Measurements from ENCODE around the gene SPRR2E. TPM values are rescaled to one million over a fixed set of nuclear protein-coding genes. Genes with fewer than 3 reads are reported as not detected.
"Not testable (repeated sequence)": the region's sequence is repeated elsewhere in the genome, so short reads cannot be mapped to it uniquely, and the experiment has no call there.

The SPRR2E gene
- total RNA-seq (not detected), polyA plus RNA-seq (ENCODE audit: insufficient read length in 6 of 6) (not detected)
- long read RNA-seq, donor 1 = 0 reads
- long read RNA-seq, donor 2 = 0 reads
- long read RNA-seq, donor 3 = 0 reads
- long read RNA-seq, donor 4 = 0 reads
- long read RNA-seq, donor 5 = 0 reads
- long read RNA-seq, donor 6 = 0 reads
- long read RNA-seq, donor 7 = 0 reads
- long read RNA-seq, donor 8 = 0 reads
- long read RNA-seq, donor 9 = 0 reads
- long read RNA-seq, donor 10 = 0 reads
- long read RNA-seq, donor 11 = 0 reads
- long read RNA-seq, donor 12 = 0 reads

DNA sequence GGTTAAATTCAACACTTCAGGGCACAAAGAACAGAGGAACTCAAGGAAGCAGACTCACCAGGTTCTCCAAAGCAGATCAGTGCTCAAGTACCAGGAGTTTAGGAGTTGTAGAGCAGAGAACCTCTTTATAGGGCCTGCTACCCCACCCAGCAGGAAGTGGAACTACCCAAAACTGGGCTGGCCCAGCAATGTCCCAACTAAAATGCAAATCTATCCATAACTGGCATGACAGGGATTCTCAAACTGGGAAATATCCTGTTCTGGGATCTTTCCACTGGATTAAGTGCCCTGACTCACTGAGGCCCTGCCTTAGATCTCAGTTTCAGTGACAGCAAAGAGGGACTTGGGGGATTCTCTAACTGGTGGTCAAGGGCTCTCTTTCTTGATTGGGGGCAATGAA is at the start of gene SPRR2E:
Gene SPRR2E (minus strand): TSS at position 101 of the 400 bp plus-strand sequence. CDS start 775 bp downstream, outside the sequence.
- TF ChIP-seq, protein P1, sequence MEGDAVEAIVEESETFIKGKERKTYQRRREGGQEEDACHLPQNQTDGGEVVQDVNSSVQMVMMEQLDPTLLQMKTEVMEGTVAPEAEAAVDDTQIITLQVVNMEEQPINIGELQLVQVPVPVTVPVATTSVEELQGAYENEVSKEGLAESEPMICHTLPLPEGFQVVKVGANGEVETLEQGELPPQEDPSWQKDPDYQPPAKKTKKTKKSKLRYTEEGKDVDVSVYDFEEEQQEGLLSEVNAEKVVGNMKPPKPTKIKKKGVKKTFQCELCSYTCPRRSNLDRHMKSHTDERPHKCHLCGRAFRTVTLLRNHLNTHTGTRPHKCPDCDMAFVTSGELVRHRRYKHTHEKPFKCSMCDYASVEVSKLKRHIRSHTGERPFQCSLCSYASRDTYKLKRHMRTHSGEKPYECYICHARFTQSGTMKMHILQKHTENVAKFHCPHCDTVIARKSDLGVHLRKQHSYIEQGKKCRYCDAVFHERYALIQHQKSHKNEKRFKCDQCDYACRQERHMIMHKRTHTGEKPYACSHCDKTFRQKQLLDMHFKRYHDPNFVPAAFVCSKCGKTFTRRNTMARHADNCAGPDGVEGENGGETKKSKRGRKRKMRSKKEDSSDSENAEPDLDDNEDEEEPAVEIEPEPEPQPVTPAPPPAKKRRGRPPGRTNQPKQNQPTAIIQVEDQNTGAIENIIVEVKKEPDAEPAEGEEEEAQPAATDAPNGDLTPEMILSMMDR (IDR thresholded peaks at IDR 0.05) = no peak
- H3K9me3 ChIP-seq = no peaks in the 10 kb centered on the region
- no peak within 1 kb of the TSS for H3K4me3 ChIP-seq
- intact Hi-C loops (cut with DNase I) = no loop called here
- ATAC-seq (no peak), DNase-seq (no peak)
- H3K36me3 ChIP-seq = no peaks in the 10 kb centered on the region
- no peaks in the 10 kb centered on the region for H3K27me3 ChIP-seq
- no peaks in the 10 kb centered on the region for H3K4me1 ChIP-seq
- no peak within 1 kb of the TSS for H3K27ac ChIP-seq

DNA sequence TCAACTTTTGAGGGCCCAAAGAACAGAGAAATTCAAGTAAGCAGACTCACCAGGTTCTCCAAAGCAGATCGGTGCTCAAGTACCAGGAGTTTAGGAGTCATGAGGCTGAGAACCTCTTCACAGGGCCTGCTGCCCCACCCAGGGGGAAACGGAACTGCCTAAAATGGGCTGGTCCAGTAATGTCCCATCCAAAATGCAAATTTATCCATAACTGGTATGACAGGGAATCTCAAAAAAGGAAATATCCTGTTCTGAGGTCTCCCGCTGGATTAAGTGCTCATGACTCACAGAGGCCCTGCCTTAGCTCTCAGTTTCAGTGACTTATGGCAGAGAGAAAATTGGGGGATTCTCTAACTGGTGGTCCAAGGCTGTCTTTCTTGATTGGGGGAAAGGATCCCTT is 47.1 kb upstream of the SPRR2E start:
- H3K9me3 ChIP-seq = no peaks in the 10 kb centered on the region
- intact Hi-C loops (cut with DNase I) = no loop called here
- no peak overlapping the region for H3K4me3 ChIP-seq
- DNase-seq = no peak
- no peaks in the 10 kb centered on the region for H3K4me1 ChIP-seq
- H3K27me3 ChIP-seq = no peaks in the 10 kb centered on the region
- H3K36me3 ChIP-seq = no peaks in the 10 kb centered on the region
- no peak overlapping the region for H3K27ac ChIP-seq
- ATAC-seq = no peak
- TF ChIP-seq, protein P1 (IDR thresholded peaks at IDR 0.05) = no peak

DNA sequence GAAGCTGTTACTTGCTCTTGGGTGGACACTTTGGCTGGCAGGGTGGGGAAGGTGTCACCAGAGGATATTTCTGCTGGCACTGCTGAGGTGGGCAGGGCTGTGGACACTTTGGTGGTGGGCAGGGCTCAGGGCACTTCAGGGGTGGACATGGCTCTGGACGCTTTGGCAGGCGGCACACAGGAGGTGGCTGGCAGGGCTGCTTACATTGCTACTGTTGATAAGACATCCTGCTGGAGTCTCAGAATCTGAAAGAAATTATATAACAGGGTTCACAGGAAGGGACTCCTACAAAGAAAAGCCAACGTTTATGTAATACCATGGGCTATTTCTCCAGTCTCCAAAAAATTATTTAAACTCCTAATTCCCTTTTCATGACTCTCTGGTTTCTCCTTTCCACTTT is 46.2 kb upstream of the SPRR2E start:
- Histone ChIP-seq H3K4me3 (no peak overlapping the region), H3K27me3 (no peaks in the 10 kb centered on the region), H3K4me1 (no peaks in the 10 kb centered on the region), H3K9me3 (no peaks in the 10 kb centered on the region), H3K27ac (no peak overlapping the region), H3K36me3 (no peaks in the 10 kb centered on the region)
- DNase-seq (no peak), ATAC-seq (no peak)
- TF ChIP-seq, protein P1 (IDR thresholded peaks at IDR 0.05) = no peak
- intact Hi-C loops (cut with DNase I) = no loop called here

DNA sequence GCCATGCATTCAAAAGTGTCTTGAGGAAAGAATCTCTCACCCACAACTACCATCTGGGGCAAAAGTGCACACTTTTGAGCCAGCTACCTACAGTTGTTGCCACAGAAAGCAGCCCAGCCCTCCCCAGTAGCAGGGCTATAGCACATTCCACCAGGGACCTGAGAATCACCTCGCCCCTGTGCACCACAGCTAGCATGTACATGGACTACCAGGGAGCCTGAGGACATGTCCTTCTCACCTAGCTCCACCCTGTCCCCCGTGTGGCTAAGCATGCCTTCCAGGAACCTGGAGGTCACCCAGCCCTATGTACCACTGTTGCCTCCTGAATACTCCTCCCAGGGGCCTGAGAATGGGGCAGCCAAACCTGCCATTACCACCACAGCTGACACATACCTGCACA is 39.4 kb upstream of the SPRR2E start:
- Histone ChIP-seq H3K36me3 (no peaks in the 10 kb centered on the region), H3K9me3 (no peaks in the 10 kb centered on the region), H3K27ac (no peak overlapping the region), H3K4me3 (no peak overlapping the region), H3K4me1 (no peaks in the 10 kb centered on the region), H3K27me3 (no peaks in the 10 kb centered on the region)
- ATAC-seq = no peak
- TF ChIP-seq, protein P1 (IDR thresholded peaks at IDR 0.05) = no peak
- intact Hi-C loops (cut with DNase I) = no loop called here
- DNase-seq = peak in 1 of 4 donors; percentile 24

DNA sequence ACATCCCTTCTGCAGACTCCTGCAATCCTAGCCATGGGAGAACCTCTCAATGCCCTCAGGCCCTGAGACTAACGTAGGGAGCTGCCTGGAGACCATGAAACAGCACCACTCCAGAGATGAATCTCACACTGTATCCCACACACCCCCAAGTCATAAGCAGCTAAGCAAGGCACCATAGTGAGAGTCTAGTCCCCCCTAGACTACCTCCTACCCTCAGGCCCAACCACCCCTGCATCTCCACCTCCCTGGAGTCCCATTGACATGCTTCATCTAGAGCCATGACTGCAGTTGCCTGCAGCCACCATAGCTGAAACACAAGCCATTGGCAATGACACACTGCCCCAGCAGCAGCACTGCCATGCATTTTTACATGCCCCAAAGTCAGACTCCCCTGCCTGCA is 38.9 kb upstream of the SPRR2E start:
- ATAC-seq (no peak), DNase-seq (no peak)
- no peak overlapping the region for H3K27ac ChIP-seq
- TF ChIP-seq, protein P1 (IDR thresholded peaks at IDR 0.05) = no peak
- no peaks in the 10 kb centered on the region for H3K27me3 ChIP-seq
- no peaks in the 10 kb centered on the region for H3K9me3 ChIP-seq
- intact Hi-C loops (cut with DNase I) = no loop called here
- no peak overlapping the region for H3K4me3 ChIP-seq
- no peaks in the 10 kb centered on the region for H3K4me1 ChIP-seq
- no peaks in the 10 kb centered on the region for H3K36me3 ChIP-seq

DNA sequence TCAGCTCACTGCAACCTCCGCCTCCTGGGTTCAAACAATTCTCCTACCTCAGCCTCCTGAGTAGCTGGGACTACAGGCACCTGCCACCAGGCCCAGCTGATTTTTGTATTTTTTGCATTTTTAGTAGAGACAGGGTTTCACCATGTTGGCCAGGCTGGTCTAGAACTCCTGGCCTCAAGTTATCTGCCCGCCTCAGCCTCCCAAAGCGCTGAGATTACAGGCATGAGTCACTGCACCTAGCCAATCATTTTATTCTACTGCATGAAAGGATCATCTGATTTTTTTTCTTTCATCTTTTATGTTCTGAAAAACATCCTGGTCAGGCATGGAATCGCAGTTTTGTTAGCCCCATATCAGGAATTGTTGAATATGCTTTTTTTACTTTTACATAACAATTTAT is 34.4 kb upstream of the SPRR2E start:
- intact Hi-C loops (cut with DNase I) = not testable (repeated sequence)

More for the DNA sequence above, 34.4 kb upstream of the SPRR2E start:
- not testable (repeated sequence) for H3K27ac ChIP-seq, ATAC-seq, DNase-seq, H3K36me3 ChIP-seq, H3K4me3 ChIP-seq, H3K4me1 ChIP-seq, H3K27me3 ChIP-seq, H3K9me3 ChIP-seq

Data from left lung (tissue), 14 donors.